ENCODE data around the gene MAGI1. TPM values are rescaled to one million over a fixed set of nuclear protein-coding genes. Genes with fewer than 3 reads are reported as not detected.

MAGI1 gene
- total RNA-seq, 3 donors from 2014 or later (not counting 1 experiment from before 2014, with no cell fraction given): not detected

DNA sequence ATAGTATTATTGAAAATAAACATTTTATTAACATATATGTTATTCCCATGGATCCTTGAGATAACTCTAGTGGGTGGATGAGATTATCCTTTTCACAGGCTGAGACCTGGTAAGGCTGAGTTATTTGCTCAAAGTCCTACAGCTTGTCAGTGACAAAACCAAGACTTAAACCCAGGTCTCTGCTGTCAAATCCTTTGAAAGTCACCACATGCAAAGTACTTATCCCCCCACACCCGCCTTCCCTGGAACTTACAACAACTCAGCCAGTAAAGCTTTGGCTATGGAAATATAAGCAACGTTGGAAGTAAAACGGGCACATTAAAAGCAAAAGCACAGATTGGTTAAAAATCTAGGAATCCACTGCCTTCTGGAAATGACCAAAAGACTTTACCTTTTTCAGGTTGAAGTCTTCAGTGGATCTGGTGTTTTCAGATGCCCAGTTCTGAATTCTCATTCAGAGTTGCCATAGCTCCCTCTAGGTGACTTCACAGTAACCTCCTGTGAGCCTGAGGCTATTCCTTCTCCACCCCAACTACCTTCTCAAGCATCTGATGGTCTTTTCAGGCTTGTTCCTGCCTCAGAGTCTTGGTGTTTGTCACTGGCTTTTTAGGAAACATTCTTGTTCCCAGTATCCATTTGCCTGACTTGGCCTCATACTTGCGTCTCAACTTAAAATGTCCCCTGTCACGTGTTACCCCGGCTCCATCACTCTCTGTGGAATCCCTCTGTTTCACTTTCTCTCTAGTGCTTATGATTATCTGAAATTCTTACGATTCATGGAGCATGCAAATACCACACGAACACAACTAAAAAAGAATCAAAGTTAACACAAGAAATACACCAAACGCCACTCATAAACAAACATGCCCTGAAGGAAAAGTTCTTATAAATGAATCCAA is 131.2 kb downstream of the MAGI1 start:
- H3K4me3 Mint-ChIP-seq: no peak overlapping the region
- H3K4me1 ChIP-seq (ENCODE audit: control insufficient read depth, insufficient read depth, low read length): no peaks in the 10 kb centered on the region
- DNase-seq (no peak), ATAC-seq (no peak)
- no peak overlapping the region for H3K27ac ChIP-seq (ENCODE audit: low read length)
- no peaks in the 10 kb centered on the region for H3K27me3 ChIP-seq (ENCODE audit: control insufficient read depth, insufficient read depth, low read length)
- no peaks in the 10 kb centered on the region for H3K4me1 Mint-ChIP-seq
- H3K27me3 Mint-ChIP-seq (ENCODE audit: low read depth in 2 of 2): no peaks in the 10 kb centered on the region
- peaks cover 0 to 2% of the 10 kb centered on the region in 2 donors for H3K9me3 Mint-ChIP-seq
- intact Hi-C loops (cut with micrococcal nuclease): no loop called here
- no peaks in the 10 kb centered on the region for H3K36me3 ChIP-seq (ENCODE audit: control insufficient read depth, insufficient read depth, low read length)
- no peaks in the 10 kb centered on the region for H3K36me3 Mint-ChIP-seq
- WGBS (ENCODE audit: insufficient coverage): 88% methylated on average over 9 of the region's 9 CpGs
- TF ChIP-seq, protein P1, sequence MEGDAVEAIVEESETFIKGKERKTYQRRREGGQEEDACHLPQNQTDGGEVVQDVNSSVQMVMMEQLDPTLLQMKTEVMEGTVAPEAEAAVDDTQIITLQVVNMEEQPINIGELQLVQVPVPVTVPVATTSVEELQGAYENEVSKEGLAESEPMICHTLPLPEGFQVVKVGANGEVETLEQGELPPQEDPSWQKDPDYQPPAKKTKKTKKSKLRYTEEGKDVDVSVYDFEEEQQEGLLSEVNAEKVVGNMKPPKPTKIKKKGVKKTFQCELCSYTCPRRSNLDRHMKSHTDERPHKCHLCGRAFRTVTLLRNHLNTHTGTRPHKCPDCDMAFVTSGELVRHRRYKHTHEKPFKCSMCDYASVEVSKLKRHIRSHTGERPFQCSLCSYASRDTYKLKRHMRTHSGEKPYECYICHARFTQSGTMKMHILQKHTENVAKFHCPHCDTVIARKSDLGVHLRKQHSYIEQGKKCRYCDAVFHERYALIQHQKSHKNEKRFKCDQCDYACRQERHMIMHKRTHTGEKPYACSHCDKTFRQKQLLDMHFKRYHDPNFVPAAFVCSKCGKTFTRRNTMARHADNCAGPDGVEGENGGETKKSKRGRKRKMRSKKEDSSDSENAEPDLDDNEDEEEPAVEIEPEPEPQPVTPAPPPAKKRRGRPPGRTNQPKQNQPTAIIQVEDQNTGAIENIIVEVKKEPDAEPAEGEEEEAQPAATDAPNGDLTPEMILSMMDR (IDR thresholded peaks at IDR 0.05): no peak
- no peak overlapping the region for H3K4me3 ChIP-seq (ENCODE audit: low read length)
- no peak overlapping the region for H3K27ac Mint-ChIP-seq
- peaks cover 3% of the 10 kb centered on the region for H3K9me3 ChIP-seq (ENCODE audit: control insufficient read depth, insufficient read depth, low read length)

DNA sequence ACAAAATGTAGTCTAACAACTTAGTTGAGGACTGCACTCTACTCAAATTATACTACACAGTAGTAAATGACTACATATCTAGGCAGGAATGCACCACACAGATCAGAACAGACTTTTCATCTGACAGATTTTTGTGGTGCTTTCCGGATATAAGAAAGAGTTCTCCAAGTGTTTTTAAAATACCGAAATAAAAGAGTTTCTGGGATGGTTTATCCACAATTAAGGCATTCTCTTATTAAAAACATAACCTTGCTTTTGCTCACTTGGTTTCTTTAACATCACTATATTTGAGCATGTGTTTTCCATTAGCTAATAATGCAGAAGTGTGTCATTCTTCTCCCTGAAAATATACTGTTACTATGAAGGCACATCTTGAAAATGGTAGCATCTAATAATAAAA is 132.9 kb downstream of the MAGI1 start:
- TF ChIP-seq, protein P1 (IDR thresholded peaks at IDR 0.05): no peak
- H3K4me1 ChIP-seq (ENCODE audit: control insufficient read depth, insufficient read depth, low read length): no peaks in the 10 kb centered on the region
- peaks cover 3% of the 10 kb centered on the region for H3K9me3 ChIP-seq (ENCODE audit: control insufficient read depth, insufficient read depth, low read length)
- H3K4me1 Mint-ChIP-seq: no peaks in the 10 kb centered on the region
- H3K27ac Mint-ChIP-seq: no peak overlapping the region
- WGBS (ENCODE audit: insufficient coverage): 100% methylated on average over 1 of the region's 2 CpGs
- no peak overlapping the region for H3K4me3 ChIP-seq (ENCODE audit: low read length)
- no peaks in the 10 kb centered on the region for H3K36me3 Mint-ChIP-seq
- DNase-seq (no peak), ATAC-seq (no peak)
- intact Hi-C loops (cut with micrococcal nuclease): no loop called here
- peaks cover 0 to 2% of the 10 kb centered on the region in 2 donors for H3K9me3 Mint-ChIP-seq
- no peaks in the 10 kb centered on the region for H3K36me3 ChIP-seq (ENCODE audit: control insufficient read depth, insufficient read depth, low read length)
- no peak overlapping the region for H3K4me3 Mint-ChIP-seq
- no peak overlapping the region for H3K27ac ChIP-seq (ENCODE audit: low read length)
- H3K27me3 ChIP-seq (ENCODE audit: control insufficient read depth, insufficient read depth, low read length): no peaks in the 10 kb centered on the region
- no peaks in the 10 kb centered on the region for H3K27me3 Mint-ChIP-seq (ENCODE audit: low read depth in 2 of 2)

DNA sequence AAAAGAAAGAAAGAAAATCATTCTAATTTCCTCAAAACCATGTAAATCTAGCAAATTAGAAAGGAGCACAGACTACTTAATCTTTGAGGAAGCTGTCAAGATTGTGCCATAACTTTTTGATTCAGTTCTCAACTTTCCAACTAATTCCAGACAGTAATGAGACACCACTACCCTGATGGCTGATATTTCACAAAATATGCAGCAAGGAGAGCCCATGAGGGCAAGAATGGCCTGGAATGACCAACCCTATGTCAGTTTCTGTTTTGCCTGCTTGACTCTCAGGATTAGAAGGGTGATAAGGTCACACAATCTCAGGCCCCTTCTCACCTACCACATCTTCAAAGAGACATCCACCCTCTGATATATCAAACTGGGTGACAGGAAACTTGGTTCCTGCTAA is 134.7 kb downstream of the MAGI1 start:
- H3K9me3 Mint-ChIP-seq: peaks cover 0 to 2% of the 10 kb centered on the region in 2 donors
- no peak for DNase-seq
- no peak overlapping the region for H3K27ac Mint-ChIP-seq

More for the DNA sequence above, 134.7 kb downstream of the MAGI1 start:
- H3K27me3 ChIP-seq (ENCODE audit: control insufficient read depth, insufficient read depth, low read length): no peaks in the 10 kb centered on the region
- Mint-ChIP-seq H3K4me3 (no peak overlapping the region), H3K4me1 (no peaks in the 10 kb centered on the region), H3K27me3 (ENCODE audit: low read depth in 2 of 2) (no peaks in the 10 kb centered on the region), H3K36me3 (no peaks in the 10 kb centered on the region)
- H3K4me1 ChIP-seq (ENCODE audit: control insufficient read depth, insufficient read depth, low read length): no peaks in the 10 kb centered on the region
- no peak for ATAC-seq
- H3K36me3 ChIP-seq (ENCODE audit: control insufficient read depth, insufficient read depth, low read length): no peaks in the 10 kb centered on the region
- intact Hi-C loops (cut with micrococcal nuclease): no loop called here
- no peak overlapping the region for H3K4me3 ChIP-seq (ENCODE audit: low read length)
- no peak overlapping the region for H3K27ac ChIP-seq (ENCODE audit: low read length)
- TF ChIP-seq, protein P1 (IDR thresholded peaks at IDR 0.05): no peak
- H3K9me3 ChIP-seq (ENCODE audit: control insufficient read depth, insufficient read depth, low read length): peaks cover 3% of the 10 kb centered on the region

Data from natural killer cell (primary cell).